ENCODE measurements around the gene ADK. TPM values are rescaled to one million over a fixed set of nuclear protein-coding genes. Genes with fewer than 3 reads are reported as not detected.

ADK gene
- total and polyA plus RNA-seq, 2 donors (not counting 1 experiment from before 2014, with no cell fraction given) = 25.3 to 47.8 TPM

- TF ChIP-seq CTCF (conservative IDR thresholded peaks at IDR 0.05 in 1 of 2, IDR thresholded peaks at IDR 0.05 in 1 of 2; ENCODE audit: low read depth in 1 of 2, low read length in 2 of 2) = no peak
- TF ChIP-seq EZH2 (IDR thresholded peaks at IDR 0.05; ENCODE audit: low read length, missing control alignments) = no peak
- Histone ChIP-seq H3K4me2 (ENCODE audit: extremely low read depth, insufficient read depth, low read length) (no peak overlapping the region), H3K27ac (ENCODE audit: insufficient read depth, low read length) (no peak overlapping the region), H3K4me1 (ENCODE audit: control insufficient read depth, extremely low read depth, insufficient read depth, low read length) (no peaks in the 10 kb centered on the region), H3K4me3 (replicated peaks in 1 of 4; ENCODE audit: control extremely low read depth in 1 of 4, insufficient read depth in 1 of 4, low read depth in 3 of 4, low read length in 4 of 4) (no peak overlapping the region), H3K27me3 (ENCODE audit: control insufficient read depth, insufficient read depth, low read length) (no peaks in the 10 kb centered on the region), H3K36me3 (ENCODE audit: control insufficient read depth, insufficient read depth, low read length) (no peaks in the 10 kb centered on the region), H3K79me2 (ENCODE audit: control insufficient read depth, insufficient read depth, low read length) (no peaks in the 10 kb centered on the region), H3K9ac (ENCODE audit: insufficient read depth, low read length) (no peak overlapping the region), H3K9me3 (ENCODE audit: control insufficient read depth, insufficient read depth, low read depth, low read length) (no peaks in the 10 kb centered on the region), H4K20me1 (ENCODE audit: control insufficient read depth, extremely low read depth, insufficient read depth, low read length) (no peaks in the 10 kb centered on the region), H2AFZ (ENCODE audit: low read length) (no peak overlapping the region)
- peak in 1 of 2 donors; percentile 9 for DNase-seq (ENCODE audit: low read depth in 2 of 2)
Measured at GRCh38 chr10:74518061-74518460, 367.0 kb downstream of the ADK start.

GRCh38 chr10:74521526-74521925 is 370.5 kb downstream of the ADK start:
- no peaks in the 10 kb centered on the region for H3K9me3 ChIP-seq (ENCODE audit: control insufficient read depth, insufficient read depth, low read depth, low read length)
- no peaks in the 10 kb centered on the region for H3K79me2 ChIP-seq (ENCODE audit: control insufficient read depth, insufficient read depth, low read length)
- TF ChIP-seq EZH2 (IDR thresholded peaks at IDR 0.05; ENCODE audit: low read length, missing control alignments) = no peak
- H3K4me3 ChIP-seq (replicated peaks in 1 of 4; ENCODE audit: control extremely low read depth in 1 of 4, insufficient read depth in 1 of 4, low read depth in 3 of 4, low read length in 4 of 4) = no peak overlapping the region
- no peak overlapping the region for H2AFZ ChIP-seq (ENCODE audit: low read length)
- no peaks in the 10 kb centered on the region for H3K36me3 ChIP-seq (ENCODE audit: control insufficient read depth, insufficient read depth, low read length)
- H3K4me2 ChIP-seq (ENCODE audit: extremely low read depth, insufficient read depth, low read length) = no peak overlapping the region
- H4K20me1 ChIP-seq (ENCODE audit: control insufficient read depth, extremely low read depth, insufficient read depth, low read length) = no peaks in the 10 kb centered on the region
- H3K27me3 ChIP-seq (ENCODE audit: control insufficient read depth, insufficient read depth, low read length) = no peaks in the 10 kb centered on the region
- no peak overlapping the region for H3K27ac ChIP-seq (ENCODE audit: insufficient read depth, low read length)
- H3K9ac ChIP-seq (ENCODE audit: insufficient read depth, low read length) = no peak overlapping the region
- no peaks in the 10 kb centered on the region for H3K4me1 ChIP-seq (ENCODE audit: control insufficient read depth, extremely low read depth, insufficient read depth, low read length)
- DNase-seq (ENCODE audit: low read depth in 2 of 2) = no peak

- TF ChIP-seq EZH2 (IDR thresholded peaks at IDR 0.05; ENCODE audit: low read length, missing control alignments) = no peak
- no peak for TF ChIP-seq CTCF (conservative IDR thresholded peaks at IDR 0.05 in 1 of 2, IDR thresholded peaks at IDR 0.05 in 1 of 2; ENCODE audit: low read depth in 1 of 2, low read length in 2 of 2)
- Histone ChIP-seq H3K79me2 (ENCODE audit: control insufficient read depth, insufficient read depth, low read length) (no peaks in the 10 kb centered on the region), H3K36me3 (ENCODE audit: control insufficient read depth, insufficient read depth, low read length) (no peaks in the 10 kb centered on the region)
Measured at GRCh38 chr10:74523199-74523598, 372.2 kb downstream of the ADK start.

More at GRCh38 chr10:74523199-74523598, 372.2 kb downstream of the ADK start:
- Histone ChIP-seq H3K4me3 (replicated peaks in 1 of 4; ENCODE audit: control extremely low read depth in 1 of 4, insufficient read depth in 1 of 4, low read depth in 3 of 4, low read length in 4 of 4) (no peak overlapping the region), H3K4me2 (ENCODE audit: extremely low read depth, insufficient read depth, low read length) (no peak overlapping the region), H4K20me1 (ENCODE audit: control insufficient read depth, extremely low read depth, insufficient read depth, low read length) (no peaks in the 10 kb centered on the region), H3K9me3 (ENCODE audit: control insufficient read depth, insufficient read depth, low read depth, low read length) (no peaks in the 10 kb centered on the region), H3K27me3 (ENCODE audit: control insufficient read depth, insufficient read depth, low read length) (no peaks in the 10 kb centered on the region), H3K9ac (ENCODE audit: insufficient read depth, low read length) (no peak overlapping the region), H2AFZ (ENCODE audit: low read length) (no peak overlapping the region), H3K27ac (ENCODE audit: insufficient read depth, low read length) (no peak overlapping the region), H3K4me1 (ENCODE audit: control insufficient read depth, extremely low read depth, insufficient read depth, low read length) (no peaks in the 10 kb centered on the region)
- no peak for DNase-seq (ENCODE audit: low read depth in 2 of 2)

Data from fibroblast of lung (primary cell).